Measurements from ENCODE around the gene ECEL1.

DNA sequence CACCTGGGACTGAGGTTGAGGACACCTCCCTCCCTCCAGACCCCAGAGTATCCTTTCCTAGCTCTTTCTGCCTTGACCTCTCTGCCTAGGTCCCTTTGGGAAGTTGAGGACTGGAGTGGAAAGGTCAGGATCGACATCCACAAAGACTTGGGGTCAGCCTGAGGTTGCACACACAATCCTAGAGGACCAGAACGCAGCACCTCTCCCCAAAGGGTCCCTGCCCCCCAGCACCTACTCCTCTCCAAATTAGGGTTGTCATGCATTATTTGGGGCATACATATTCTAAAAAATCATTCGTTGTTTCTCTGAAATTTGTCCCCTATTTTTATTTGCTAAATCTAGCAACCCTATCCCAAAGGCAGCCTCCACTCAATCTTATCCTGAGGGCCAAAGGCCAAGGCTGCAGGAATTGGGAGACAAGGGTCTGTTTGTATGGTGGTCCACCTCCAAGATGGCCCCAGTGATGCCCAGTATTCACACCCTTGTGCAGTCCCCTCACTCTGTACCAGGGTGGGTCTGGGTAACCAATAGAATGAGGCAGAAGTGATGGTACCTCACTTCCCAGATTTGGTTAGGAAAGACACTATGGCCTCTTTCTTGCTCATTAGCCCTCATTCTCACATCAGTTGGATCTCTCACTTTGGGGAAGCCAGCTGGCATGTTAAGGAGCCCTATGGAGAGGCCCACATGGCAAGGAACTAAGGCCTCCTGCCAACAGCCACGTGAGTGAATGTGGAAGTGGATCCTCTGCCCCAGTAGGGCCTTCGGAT is 48.3 kb upstream of the ECEL1 start:
- TF ChIP-seq, protein P1, sequence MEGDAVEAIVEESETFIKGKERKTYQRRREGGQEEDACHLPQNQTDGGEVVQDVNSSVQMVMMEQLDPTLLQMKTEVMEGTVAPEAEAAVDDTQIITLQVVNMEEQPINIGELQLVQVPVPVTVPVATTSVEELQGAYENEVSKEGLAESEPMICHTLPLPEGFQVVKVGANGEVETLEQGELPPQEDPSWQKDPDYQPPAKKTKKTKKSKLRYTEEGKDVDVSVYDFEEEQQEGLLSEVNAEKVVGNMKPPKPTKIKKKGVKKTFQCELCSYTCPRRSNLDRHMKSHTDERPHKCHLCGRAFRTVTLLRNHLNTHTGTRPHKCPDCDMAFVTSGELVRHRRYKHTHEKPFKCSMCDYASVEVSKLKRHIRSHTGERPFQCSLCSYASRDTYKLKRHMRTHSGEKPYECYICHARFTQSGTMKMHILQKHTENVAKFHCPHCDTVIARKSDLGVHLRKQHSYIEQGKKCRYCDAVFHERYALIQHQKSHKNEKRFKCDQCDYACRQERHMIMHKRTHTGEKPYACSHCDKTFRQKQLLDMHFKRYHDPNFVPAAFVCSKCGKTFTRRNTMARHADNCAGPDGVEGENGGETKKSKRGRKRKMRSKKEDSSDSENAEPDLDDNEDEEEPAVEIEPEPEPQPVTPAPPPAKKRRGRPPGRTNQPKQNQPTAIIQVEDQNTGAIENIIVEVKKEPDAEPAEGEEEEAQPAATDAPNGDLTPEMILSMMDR (IDR thresholded peaks at IDR 0.05; ENCODE audit: poor library complexity), result no peak
- TF ChIP-seq EZH2 (IDR thresholded peaks at IDR 0.05; ENCODE audit: borderline replicate concordance), result no peak
